GF-D8 (cell line): ENCODE data around the gene NCMAP.

Experiments
- DNase-seq: peaks from one replicate; lab custom pipeline; 2025; lab: John Stamatoyannopoulos, UW

NCMAP gene

GRCh38 chr1:24622218-24622617, 66.3 kb downstream of the NCMAP start:
- no peak for DNase-seq

GRCh38 chr1:24632832-24633175, 76.9 kb downstream of the NCMAP start:
- no peak for DNase-seq

GRCh38 chr1:24635195-24635843, 79.4 kb downstream of the NCMAP start:
- DNase-seq: peak; percentile 25

GRCh38 chr1:24636661-24637357, 80.9 kb downstream of the NCMAP start:
- DNase-seq: no peak

GRCh38 chr1:24639094-24639493, 83.2 kb downstream of the NCMAP start:
- no peak for DNase-seq

GRCh38 chr1:24639881-24640280, 84.0 kb downstream of the NCMAP start:
- DNase-seq: no peak

GRCh38 chr1:24640288-24640687, 84.4 kb downstream of the NCMAP start:
- DNase-seq: no peak

GRCh38 chr1:24641646-24642151, 85.8 kb downstream of the NCMAP start:
- peak; percentile 59 for DNase-seq

GRCh38 chr1:24642481-24643362, 86.8 kb downstream of the NCMAP start, which contains the start of gene SRRM1:
Gene SRRM1 (plus strand): TSS chr1:24643302. CDS start chr1:24643327, 25 bp downstream.
- DNase-seq: peak; percentile 99

GRCh38 chr1:24643363-24644099, 87.6 kb downstream of the NCMAP start:
- no peak for DNase-seq

- no peak for DNase-seq
Measured at GRCh38 chr1:24644100-24644384, 88.2 kb downstream of the NCMAP start.

GRCh38 chr1:24648919-24649318, 93.0 kb downstream of the NCMAP start:
- no peak for DNase-seq

GRCh38 chr1:24652382-24652781, 96.5 kb downstream of the NCMAP start:
- DNase-seq: no peak

GRCh38 chr1:24654010-24654409, 98.1 kb downstream of the NCMAP start:
- DNase-seq: no peak

GRCh38 chr1:24656046-24656445, 100.2 kb downstream of the NCMAP start:
- DNase-seq: no peak

GRCh38 chr1:24657781-24658180, 101.9 kb downstream of the NCMAP start:
- DNase-seq: no peak
